Activated CD4-positive, alpha-beta T cell treated with anti-CD3 and anti-CD28 coated beads, Interleukin-2, amount 50 U/mL, for 4 hours (primary cell): ENCODE data around the gene ABITRAM.
"Not testable (repeated sequence)": the region's sequence is repeated elsewhere in the genome, so short reads cannot be mapped to it uniquely, and the experiment has no call there.

Source experiments
- DNase-seq, 2 experiments: peaks; one replicate each; pipeline ENCODE4 v3.0.0-alpha.2; 2020

ABITRAM gene, protein sequence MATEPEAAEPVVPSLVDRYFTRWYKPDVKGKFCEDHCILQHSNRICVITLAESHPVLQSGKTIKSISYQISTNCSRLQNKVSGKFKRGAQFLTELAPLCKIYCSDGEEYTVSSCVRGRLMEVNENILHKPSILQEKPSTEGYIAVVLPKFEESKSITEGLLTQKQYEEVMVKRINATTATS

DNA sequence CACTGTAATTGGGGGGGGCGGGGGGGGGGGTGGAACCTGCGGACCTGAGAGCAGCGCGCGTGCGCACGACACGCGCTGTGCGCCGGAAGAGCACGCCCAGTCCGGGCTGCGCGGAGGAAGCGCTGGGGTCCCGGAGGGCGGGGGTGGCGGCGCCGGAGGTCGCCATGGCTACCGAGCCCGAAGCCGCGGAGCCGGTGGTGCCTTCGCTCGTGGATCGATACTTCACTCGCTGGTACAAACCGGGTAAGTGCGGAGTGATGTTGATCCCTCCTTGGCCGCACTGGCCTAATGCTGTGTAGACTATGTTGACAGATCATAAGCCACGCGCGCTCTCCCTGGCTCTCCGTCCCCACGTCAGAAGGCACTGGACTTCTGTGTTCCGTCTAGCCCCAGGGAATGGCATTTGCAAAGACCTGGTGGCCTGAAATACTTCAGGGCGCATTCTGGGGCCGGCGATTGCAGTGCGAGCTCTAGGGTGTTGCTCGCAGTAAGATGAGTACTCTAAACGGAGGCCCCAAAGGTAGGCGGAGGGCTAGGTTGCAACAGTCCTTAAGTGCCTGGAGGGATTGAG lies at the start of gene ABITRAM:
Gene ABITRAM (plus strand): TSS at position 78 of the 571 bp plus-strand sequence. CDS start 87 bp downstream, at position 165.
- peak; percentile 59 to 69 for DNase-seq

DNA sequence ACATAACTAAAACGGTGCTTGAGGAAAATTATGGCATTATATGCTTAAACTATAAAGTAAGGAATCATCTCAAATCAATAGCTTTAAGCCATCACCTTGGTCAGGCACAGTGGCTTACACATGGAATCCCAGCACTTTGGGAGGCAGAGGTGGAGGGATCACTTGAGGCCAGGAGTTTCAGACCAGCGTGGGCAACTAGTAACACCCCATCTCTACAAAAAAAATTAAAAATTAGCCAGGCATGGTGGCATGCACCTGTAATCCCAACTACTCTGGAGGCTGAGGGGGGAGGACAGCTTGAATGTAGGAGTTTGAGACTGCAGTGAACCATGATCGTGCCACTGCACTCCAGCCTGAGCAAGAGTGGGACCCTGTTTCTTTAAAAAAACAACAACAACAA lies 49.5 kb upstream of the ABITRAM start:
- no peak for DNase-seq

GRCh38 chr9:108885643-108886348 lies 48.4 kb upstream of the ABITRAM start:
- DNase-seq: no peak

DNA sequence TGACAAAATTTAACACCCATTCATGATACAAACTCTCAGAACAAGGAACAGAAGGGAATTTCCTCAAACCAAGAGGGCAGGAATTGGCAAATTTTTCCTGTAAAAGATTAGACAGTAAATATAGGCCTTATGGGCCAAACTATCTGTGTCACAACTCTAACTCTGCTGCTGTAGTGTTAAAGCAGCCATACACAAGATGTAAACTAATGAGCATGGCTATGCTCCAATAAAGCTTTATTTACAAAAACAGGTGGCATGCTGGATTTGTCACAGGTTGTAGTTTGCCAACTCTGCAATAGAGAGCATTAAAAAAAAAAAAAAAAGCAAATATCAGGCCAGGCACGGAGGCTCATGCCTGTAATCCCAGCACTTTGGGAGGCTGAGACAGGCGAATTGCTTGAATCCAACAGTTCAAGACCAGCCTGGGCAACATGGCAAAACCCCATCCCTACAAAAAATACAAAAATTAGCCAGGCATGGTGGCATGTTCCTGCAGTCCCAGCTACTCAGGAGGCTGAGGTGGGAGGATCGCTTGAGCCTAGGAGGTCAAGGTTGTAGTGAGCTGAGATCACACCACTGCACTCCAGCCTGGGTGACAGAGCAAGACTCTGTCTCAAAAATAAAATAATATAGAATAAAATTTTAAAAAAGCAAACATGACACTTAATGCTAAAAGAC lies 47.5 kb upstream of the ABITRAM start:
- not testable (repeated sequence) for DNase-seq

- no peak for DNase-seq
These were observed 44.5 kb upstream of the ABITRAM start for GRCh38 chr9:108889649-108890067.

- DNase-seq: no peak
These were observed 39.8 kb upstream of the ABITRAM start for GRCh38 chr9:108894225-108894997.

DNA sequence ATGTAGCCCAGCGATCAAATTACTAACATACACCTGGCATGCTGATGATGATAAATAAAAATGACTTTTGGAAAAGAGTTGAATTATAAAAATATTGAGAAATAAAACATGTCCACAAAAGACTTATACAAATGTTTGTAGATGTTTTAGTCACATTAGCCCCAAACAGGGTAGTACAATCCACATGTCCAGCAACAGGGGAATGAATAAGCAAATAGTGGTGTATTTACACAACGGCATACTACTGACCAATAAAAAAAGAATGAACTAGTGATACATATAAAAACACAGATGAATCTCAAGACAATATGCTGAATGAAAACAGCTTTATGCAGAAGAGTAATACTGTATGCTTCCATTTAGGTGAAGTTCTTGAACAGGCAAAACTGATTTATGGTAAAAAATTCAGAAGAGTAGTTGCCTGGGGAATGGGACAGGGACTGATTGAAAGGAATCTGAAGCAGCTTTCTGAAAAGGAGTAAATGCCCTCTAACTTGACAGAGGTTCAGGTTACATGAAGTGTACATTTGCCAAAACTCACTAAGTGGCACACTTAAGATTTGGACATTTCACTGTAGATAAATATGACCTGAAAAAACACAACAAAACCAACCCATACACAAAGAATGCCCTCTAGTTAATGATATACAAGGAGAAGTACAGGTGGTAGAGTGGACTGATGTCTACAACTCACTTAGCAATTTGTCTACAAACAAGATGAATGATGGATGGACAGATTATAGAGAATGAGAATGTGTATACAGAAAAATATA lies 36.7 kb upstream of the ABITRAM start:
- DNase-seq: no peak

DNA sequence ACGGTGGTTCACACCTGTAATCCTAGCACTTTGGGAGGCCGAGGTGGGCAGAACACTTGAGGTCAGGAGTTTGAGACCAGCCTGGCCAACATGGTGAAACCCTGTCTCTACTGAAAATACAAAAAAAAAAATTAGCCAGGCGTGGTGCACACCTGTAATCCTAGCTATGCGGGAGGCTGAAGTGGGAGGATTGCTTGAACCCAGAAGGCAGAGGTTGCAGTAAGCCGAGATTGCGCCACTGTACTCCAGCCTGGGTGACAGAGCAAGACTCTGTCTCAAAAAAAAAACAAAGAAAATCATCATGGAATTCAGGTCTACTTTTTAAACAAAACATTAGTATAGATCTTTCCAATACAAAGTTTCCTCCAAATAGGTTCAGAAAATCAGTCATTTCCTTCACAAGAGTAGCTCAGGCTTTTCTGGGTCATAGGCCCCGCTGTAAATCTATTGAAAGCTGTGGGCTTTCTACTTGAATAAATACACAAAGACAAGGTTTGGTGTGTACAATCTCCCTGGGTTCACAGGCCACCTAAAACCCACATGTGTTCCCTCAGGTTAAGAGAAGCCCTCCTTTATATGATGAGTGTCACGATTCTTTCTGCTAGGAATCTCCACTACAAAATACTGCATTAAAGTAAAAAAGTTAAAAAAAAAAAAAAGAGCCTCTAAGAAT lies 35.0 kb upstream of the ABITRAM start:
- not testable (repeated sequence) for DNase-seq

DNA sequence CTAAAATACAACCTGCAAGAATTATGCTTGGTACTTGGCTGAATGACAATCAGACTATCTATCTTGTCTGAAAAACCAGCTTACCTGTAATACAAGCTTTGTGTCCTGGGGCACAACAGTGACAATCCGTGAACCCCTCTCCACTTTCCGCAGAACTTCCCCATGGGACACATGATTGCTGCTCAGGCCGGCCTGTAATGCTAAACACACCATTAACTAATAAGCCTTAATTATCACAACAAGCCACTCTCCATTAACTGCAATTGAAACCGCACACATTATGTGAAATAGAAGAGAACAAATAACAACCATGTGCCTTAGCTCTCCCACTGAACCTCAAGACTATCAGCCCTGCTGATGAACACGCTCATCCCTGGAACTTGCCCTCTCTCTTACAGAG lies 34.0 kb upstream of the ABITRAM start:
- DNase-seq: no peak

- DNase-seq: no peak
These were observed 30.6 kb upstream of the ABITRAM start for GRCh38 chr9:108903420-108904103.

GRCh38 chr9:108904161-108904560 lies 30.0 kb upstream of the ABITRAM start:
- DNase-seq: no peak

DNA sequence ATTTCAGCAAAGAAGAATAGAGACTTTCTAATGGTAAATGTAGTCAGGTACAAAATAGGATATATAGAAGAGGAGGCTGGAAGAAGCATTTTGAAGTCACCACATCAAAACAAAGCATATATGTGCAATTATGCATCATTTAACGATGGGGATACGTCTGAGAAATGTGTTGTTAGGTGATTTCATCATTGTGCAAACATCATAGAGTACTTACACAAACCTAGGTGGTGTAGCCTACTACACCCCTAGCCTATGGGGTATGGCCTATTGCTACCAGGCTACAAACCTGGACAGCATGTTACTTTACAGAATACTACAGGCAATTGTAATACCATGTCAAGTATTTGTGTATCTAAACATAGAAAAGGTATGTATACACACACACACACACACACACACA lies 28.7 kb upstream of the ABITRAM start:
- DNase-seq: no peak

DNA sequence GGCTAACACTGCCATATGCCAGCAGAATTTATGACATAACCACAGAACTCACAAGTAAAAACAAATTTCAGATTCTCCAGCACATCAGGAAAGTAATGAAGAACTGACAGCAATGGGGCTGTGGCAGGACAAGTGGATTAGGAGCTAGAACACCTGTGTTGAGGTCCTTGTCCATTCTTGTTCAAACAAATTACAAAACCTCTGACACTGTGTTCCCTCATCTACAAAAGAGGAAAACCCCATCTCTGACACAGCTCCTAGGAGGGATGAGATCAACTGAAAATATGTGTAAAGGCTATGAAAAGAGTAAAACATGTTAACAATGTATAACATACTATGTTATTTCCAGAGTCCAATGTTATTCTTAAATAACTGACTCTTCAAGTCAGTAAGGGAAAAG lies 23.8 kb upstream of the ABITRAM start:
- DNase-seq: no peak

DNA sequence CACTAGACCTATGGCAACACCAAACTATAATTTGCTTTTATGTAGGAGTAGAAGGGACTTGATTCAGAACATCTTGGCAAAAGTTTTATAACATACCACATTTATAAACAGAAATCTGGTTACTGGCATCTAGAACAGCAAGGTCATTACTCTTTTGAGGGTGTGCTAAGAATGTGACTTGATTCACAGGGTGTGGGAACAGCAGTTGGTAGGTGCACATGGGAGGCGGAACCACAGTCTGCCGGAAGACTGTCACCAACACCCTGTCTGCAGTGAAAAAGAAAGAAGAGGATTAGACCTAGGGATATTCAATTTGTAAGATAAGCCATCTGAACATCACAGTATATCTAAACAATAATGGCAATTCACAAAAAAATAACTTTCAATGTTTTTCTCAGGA lies 23.3 kb upstream of the ABITRAM start:
- DNase-seq: no peak

GRCh38 chr9:108911820-108912219 lies 22.4 kb upstream of the ABITRAM start:
- DNase-seq: no peak

DNA sequence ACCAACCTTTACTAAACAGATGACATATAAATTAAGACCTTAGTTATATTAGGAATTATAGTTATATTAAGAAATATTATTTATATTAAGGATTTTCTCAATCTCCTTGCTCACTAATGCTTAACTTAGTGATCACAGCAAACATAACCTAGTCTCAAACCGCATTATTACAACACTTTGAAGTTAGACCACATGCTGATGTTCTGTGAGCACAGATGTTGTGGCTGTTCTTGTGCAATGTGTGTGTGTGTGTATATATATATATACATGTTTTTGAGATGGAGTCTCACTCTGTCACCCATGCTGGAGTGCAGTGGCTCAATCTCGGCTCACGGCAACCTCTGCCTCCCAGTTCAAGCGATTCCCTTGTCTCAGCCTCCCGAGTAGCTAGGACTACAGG lies 20.8 kb upstream of the ABITRAM start:
- DNase-seq: no peak

DNA sequence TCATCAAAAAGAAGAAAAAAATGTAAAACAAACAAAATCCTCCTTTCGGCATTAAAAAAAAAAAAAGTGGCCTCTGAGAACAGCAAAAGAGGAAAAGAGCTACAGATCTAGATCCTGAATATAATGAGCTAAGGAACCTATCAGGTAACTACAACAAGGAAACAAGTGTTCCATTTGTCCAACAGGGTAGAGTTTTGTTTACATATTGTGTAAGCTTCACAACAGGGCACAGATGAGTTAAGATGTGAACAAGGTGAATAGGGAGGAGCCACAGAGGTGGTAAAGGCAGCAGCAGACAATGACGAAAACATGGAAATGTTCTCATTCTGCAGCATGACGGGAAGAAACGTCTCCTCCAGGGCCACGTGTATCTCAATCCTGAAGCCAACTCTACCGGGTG lies 14.7 kb upstream of the ABITRAM start:
- no peak for DNase-seq

DNA sequence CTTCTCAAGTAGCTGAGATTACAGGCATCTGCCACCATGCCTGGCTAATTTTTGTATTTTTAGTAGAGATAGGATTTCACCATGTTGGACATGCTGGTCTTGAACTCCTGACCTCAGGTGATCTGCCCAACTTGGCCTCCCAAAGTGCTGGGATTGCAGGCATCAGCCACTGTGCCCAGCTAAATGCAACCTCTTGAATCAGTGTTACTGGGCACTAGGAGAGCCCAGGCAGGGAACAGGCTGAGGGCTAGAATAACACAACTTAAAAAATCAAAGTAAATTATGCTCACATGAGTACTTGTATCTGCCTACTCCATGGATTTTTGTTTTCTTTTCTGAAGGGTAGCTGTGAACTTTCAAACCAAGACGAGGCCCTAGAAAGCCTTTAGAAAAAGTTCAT lies 13.8 kb upstream of the ABITRAM start:
- not testable (repeated sequence) for DNase-seq

DNA sequence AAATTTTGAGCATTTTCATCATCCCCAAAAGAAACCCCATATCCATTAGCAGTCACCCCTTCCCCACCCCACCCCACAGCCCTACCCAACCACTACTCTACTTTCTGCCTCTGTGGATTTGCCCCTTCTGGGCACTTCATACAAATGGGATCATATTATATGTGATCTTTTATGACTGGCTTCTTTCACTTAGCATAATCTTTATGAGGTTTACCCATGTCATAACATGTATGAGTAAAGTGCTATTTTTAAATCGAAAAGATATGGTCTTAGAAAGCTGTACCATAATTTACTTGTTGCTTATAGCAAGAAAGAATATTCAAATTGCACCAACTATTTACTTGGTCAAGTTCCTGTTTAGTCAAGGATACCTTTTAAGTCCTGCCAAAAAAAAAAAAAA lies 13.0 kb upstream of the ABITRAM start:
- no peak for DNase-seq

DNA sequence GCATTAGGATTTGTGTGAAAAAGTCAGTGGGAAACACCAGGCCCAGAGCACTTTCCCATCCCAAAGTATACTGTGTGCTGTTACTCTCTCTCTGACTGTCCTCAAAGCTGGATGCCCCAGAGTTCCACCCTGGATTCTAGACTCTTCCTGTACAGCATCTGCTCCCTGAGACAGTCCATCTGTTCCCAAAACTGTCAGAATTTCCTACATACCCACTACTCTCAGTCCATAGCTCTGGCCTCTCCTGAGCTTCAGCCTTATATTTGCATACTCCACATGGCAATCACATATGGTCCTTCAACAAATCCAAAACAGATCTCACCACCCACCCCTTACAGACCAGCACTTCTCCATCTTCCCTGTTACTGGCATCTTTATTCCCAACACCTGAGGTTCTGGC lies 9.7 kb upstream of the ABITRAM start:
- no peak for DNase-seq

- DNase-seq: no peak
These were observed 5.8 kb upstream of the ABITRAM start for GRCh38 chr9:108928386-108928785.
